Measurements from ENCODE around the gene KCNG3.

- no peak for TF ChIP-seq EZH2 (IDR thresholded peaks at IDR 0.05; ENCODE audit: low read depth)
- TF ChIP-seq CTCF (conservative IDR thresholded peaks at IDR 0.05), result no peak
These were observed 45.6 kb downstream of the KCNG3 start for GRCh38 chr2:42448163-42448562.

All from PC-9 (cell line).